Neural crest cell (in vitro differentiated cells): ENCODE results near the gene TSC2. TPM values are rescaled to one million over a fixed set of nuclear protein-coding genes. Genes with fewer than 3 reads are reported as not detected.

Experiments used
- DNase-seq: peaks from one replicate; pipeline ENCODE4 v3.0.0; 2021; ENCODE audit warnings: low read depth, mixed read lengths, low spot score
- H3K27ac Mint-ChIP-seq: one replicate; pipeline ENCODE4 v1.8.0; 2021; ENCODE audit warnings: mild to moderate bottlenecking, mixed read lengths; ENCODE audit not compliant: unreplicated experiment
- H3K27me3 Mint-ChIP-seq: 2 replicates; pipeline ENCODE4 v1.8.0; 2021; ENCODE audit warnings: low read depth, mild to moderate bottlenecking, mixed read lengths
- H3K36me3 Mint-ChIP-seq: 2 replicates; pipeline ENCODE4 v1.8.0; 2021; ENCODE audit warnings: low read depth, mild to moderate bottlenecking, mixed read lengths
- H3K4me1 Mint-ChIP-seq: 2 replicates; pipeline ENCODE4 v1.8.0; 2021; ENCODE audit warnings: mixed read lengths
- H3K4me3 Mint-ChIP-seq: one replicate; pipeline ENCODE4 v1.8.0; 2021; ENCODE audit warnings: mild to moderate bottlenecking, mixed read lengths
- H3K9me3 Mint-ChIP-seq: 2 replicates; pipeline ENCODE4 v1.8.0; 2021; ENCODE audit warnings: mixed read lengths
- CTCF ChIP-seq: fragments of 200-600 bp; sonication (generic); conservative IDR thresholded peaks from 2 replicates; pipeline ENCODE4 v1.5.0; 2021; ENCODE audit warnings: antibody characterized with exemption, mild to moderate bottlenecking
- total RNA-seq: library from RNA; stranded (reverse); gene quantifications from 2 replicates; pipeline ENCODE4 v1.2.1, GENCODE V29; 2021

TSC2 gene
- total RNA-seq, 1 donor from 2014 or later: 175 TPM

GRCh38 chr16:2001456-2002355, 46.1 kb upstream of the TSC2 start:
- no peak for DNase-seq
- no peak for TF ChIP-seq CTCF
- Mint-ChIP-seq H3K36me3 (peaks cover 2% of the 10 kb centered on the region), H3K27ac (no peak overlapping the region), H3K27me3 (no peaks in the 10 kb centered on the region), H3K4me3 (no peak overlapping the region), H3K4me1 (peaks cover 4% of the 10 kb centered on the region), H3K9me3 (no peaks in the 10 kb centered on the region)

- Mint-ChIP-seq H3K27ac (no peak overlapping the region), H3K4me1 (peaks cover 6% of the 10 kb centered on the region), H3K4me3 (no peak overlapping the region), H3K9me3 (no peaks in the 10 kb centered on the region), H3K36me3 (peaks cover 2% of the 10 kb centered on the region), H3K27me3 (no peaks in the 10 kb centered on the region)
- TF ChIP-seq CTCF: no peak
- no peak for DNase-seq
These were observed 45.2 kb upstream of the TSC2 start for GRCh38 chr16:2002406-2003230.

- H3K4me1 Mint-ChIP-seq: peaks cover 12% of the 10 kb centered on the region
- H3K36me3 Mint-ChIP-seq: peaks cover under 1% of the 10 kb centered on the region
- no peak for TF ChIP-seq CTCF
- no peaks in the 10 kb centered on the region for H3K27me3 Mint-ChIP-seq
- no peak overlapping the region for H3K27ac Mint-ChIP-seq
- no peaks in the 10 kb centered on the region for H3K9me3 Mint-ChIP-seq
- no peak for DNase-seq
- no peak overlapping the region for H3K4me3 Mint-ChIP-seq
These were observed 44.5 kb upstream of the TSC2 start for GRCh38 chr16:2003231-2003826.

- H3K36me3 Mint-ChIP-seq: no peaks in the 10 kb centered on the region
- no peaks in the 10 kb centered on the region for H3K27me3 Mint-ChIP-seq
- no peak overlapping the region for H3K27ac Mint-ChIP-seq
- peak overlapping the region; percentile 72 for H3K4me3 Mint-ChIP-seq
- peak; percentile 97 for TF ChIP-seq CTCF
- DNase-seq: peak; percentile 98
- H3K9me3 Mint-ChIP-seq: no peaks in the 10 kb centered on the region
- H3K4me1 Mint-ChIP-seq: peaks cover 18% of the 10 kb centered on the region
These were observed 43.8 kb upstream of the TSC2 start for GRCh38 chr16:2003827-2004641.
